Esophagus squamous epithelium (tissue), 4 donors: Measurements from ENCODE around the gene IL22.

Experiments used
- POLR2A ChIP-seq, 4 donors: fragments of 450-650 bp; IDR thresholded peaks; one replicate each; pipeline ENCODE4 v1.6.1; 2017; ENCODE audit warnings: antibody characterized with exemption in 4 of 4, mild to moderate bottlenecking in 4 of 4, moderate library complexity in 3 of 4
- TF ChIP-seq, protein P1 (sequence below), 6 experiments: fragments of 450-650 bp in 4 of 6; fragments of 200-600 bp in 2 of 6; sonication (generic) in 2 of 6; IDR thresholded peaks; one replicate each; pipeline ENCODE4 v1.5.1; 2016 to 2019; ENCODE audit warnings: antibody characterized with exemption in 6 of 6, mild to moderate bottlenecking in 4 of 6, moderate library complexity in 4 of 6

DNA sequence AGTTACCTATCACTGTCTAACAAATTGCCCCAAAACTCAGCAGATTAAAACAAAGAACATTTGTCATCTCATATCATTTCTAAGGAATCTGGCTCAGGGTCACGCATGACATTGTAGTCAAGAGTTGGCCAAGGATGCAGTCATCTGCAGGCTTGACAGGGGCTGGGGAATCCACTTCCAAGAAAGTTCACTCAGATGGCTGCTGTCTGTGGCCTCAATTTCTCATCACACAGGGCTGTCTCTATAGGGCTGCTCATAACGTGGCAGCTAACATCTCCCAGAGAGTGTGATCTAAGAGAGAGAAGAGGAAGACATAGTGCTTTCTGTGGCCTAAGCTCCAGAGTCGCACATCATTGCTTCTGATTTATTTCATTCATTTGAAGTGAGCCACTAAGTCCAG, 17.0 kb upstream of the IL22 start:
- TF ChIP-seq, protein P1, sequence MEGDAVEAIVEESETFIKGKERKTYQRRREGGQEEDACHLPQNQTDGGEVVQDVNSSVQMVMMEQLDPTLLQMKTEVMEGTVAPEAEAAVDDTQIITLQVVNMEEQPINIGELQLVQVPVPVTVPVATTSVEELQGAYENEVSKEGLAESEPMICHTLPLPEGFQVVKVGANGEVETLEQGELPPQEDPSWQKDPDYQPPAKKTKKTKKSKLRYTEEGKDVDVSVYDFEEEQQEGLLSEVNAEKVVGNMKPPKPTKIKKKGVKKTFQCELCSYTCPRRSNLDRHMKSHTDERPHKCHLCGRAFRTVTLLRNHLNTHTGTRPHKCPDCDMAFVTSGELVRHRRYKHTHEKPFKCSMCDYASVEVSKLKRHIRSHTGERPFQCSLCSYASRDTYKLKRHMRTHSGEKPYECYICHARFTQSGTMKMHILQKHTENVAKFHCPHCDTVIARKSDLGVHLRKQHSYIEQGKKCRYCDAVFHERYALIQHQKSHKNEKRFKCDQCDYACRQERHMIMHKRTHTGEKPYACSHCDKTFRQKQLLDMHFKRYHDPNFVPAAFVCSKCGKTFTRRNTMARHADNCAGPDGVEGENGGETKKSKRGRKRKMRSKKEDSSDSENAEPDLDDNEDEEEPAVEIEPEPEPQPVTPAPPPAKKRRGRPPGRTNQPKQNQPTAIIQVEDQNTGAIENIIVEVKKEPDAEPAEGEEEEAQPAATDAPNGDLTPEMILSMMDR (IDR thresholded peaks at IDR 0.05) = no peak
- no peak for TF ChIP-seq POLR2A (IDR thresholded peaks at IDR 0.05)
